Right renal pelvis (tissue), 4 donors: Measurements from ENCODE around the gene SSNA1. TPM values are rescaled to one million over a fixed set of nuclear protein-coding genes. Genes with fewer than 3 reads are reported as not detected.
A peak's percentile ranks its signal among the peaks of the same experiment; 100 is the strongest.

Experiments used
- DNase-seq, 4 donors: peaks; one replicate each; pipeline ENCODE4 v3.0.0-alpha.2; 2013; ENCODE audit warnings: low read depth in 4 of 4, low spot score in 3 of 4, missing footprints in 1 of 4
- polyA plus RNA-seq, 4 donors: library from polyadenylated mRNA; unstranded; fragments of 120-200 nt; gene quantifications; one replicate each; pipeline ENCODE4 v1.2.1, GENCODE V29; 2013; ENCODE audit not compliant: insufficient read length in 4 of 4

Gene SSNA1
- polyA plus RNA-seq, 4 donors, result 42.7 to 70.4 (median 47.7) TPM

- no peak for DNase-seq
Measured at GRCh38 chr9:137217276-137218211, 29.1 kb downstream of the SSNA1 start.

GRCh38 chr9:137218212-137218753 is 29.8 kb downstream of the SSNA1 start:
- no peak for DNase-seq

GRCh38 chr9:137218754-137219271 is 30.3 kb downstream of the SSNA1 start:
- DNase-seq, result no peak

- DNase-seq, result no peak
Measured at GRCh38 chr9:137219757-137220316, 31.4 kb downstream of the SSNA1 start.

GRCh38 chr9:137220317-137221094 is 32.0 kb downstream of the SSNA1 start:
- DNase-seq, result no peak

GRCh38 chr9:137221095-137221505 is 32.6 kb downstream of the SSNA1 start:
- no peak for DNase-seq

- DNase-seq, result no peak
Measured at GRCh38 chr9:137221506-137222111, 33.1 kb downstream of the SSNA1 start.

- no peak for DNase-seq
Measured at GRCh38 chr9:137222190-137223077, 34.0 kb downstream of the SSNA1 start, which contains the start of gene RNF208. TSS of gene RNF208 (minus strand) at chr9:137222240. CDS start at chr9:137221212, 1,028 bp downstream.

- peak; percentile 91 to 95 (median 94) for DNase-seq
Measured at GRCh38 chr9:137223078-137223970, 34.8 kb downstream of the SSNA1 start.

GRCh38 chr9:137224830-137225694 is 36.6 kb downstream of the SSNA1 start, which contains the start of gene CYSRT1:
TSS of gene CYSRT1 (plus strand) at chr9:137225174. CDS start at chr9:137225622, 448 bp downstream.
- DNase-seq, result no peak

- DNase-seq, result no peak
Measured at GRCh38 chr9:137225699-137226331, 37.3 kb downstream of the SSNA1 start.

- no peak for DNase-seq
Measured at GRCh38 chr9:137226338-137227053, 38.0 kb downstream of the SSNA1 start.

- DNase-seq, result peak in 1 of 4 donors; percentile 49
Measured at GRCh38 chr9:137227054-137227852, 38.8 kb downstream of the SSNA1 start, which contains the start of gene RNF224. TSS of gene RNF224 (plus strand) at chr9:137227502. CDS start at chr9:137228336, 834 bp downstream.

- DNase-seq, result no peak
Measured at GRCh38 chr9:137227853-137228505, 39.5 kb downstream of the SSNA1 start.
